Gastrocnemius medialis (tissue), 4 donors: Measurements from ENCODE around the gene TEK. TPM values are rescaled to one million over a fixed set of nuclear protein-coding genes. Genes with fewer than 3 reads are reported as not detected.

Experiments used
- ATAC-seq, 2 donors: fragments of 150-250 bp; one replicate each; pipeline ENCODE4 v1.9.1; 2016
- DNase-seq, 2 donors: peaks; one replicate each; pipeline ENCODE4 v3.0.0-alpha.2; 2019
- H3K27ac ChIP-seq, 4 donors: fragments of 200-600 bp; sonication (generic); 1 replicate in 1 of 4; 2 replicates in 3 of 4; pipeline ENCODE4 v1.5.1; 2016 to 2018; ENCODE audit warnings: mild to moderate bottlenecking in 2 of 4, moderate library complexity in 1 of 4
- H3K27me3 ChIP-seq, 3 donors: fragments of 200-600 bp; sonication (generic) in 2 of 3; 1 replicate in 1 of 3; 2 replicates in 2 of 3; pipeline versions ENCODE4 v1.5.1 to v1.6.0; 2016 to 2019; ENCODE audit warnings: mild to moderate bottlenecking in 1 of 3, moderate library complexity in 1 of 3
- H3K36me3 ChIP-seq, 2 donors: fragments of 200-600 bp; sonication (generic) in 1 of 2; one replicate each; pipeline ENCODE4 v1.5.1; 2017 to 2018
- H3K4me1 ChIP-seq, 2 donors: fragments of 200-600 bp; sonication (generic) in 1 of 2; one replicate each; pipeline ENCODE4 v1.5.1; 2016 to 2017; ENCODE audit warnings: mild to moderate bottlenecking in 2 of 2
- H3K4me3 ChIP-seq, 4 donors: fragments of 200-600 bp; sonication (generic) in 3 of 4; 1 replicate in 1 of 4; 2 replicates in 3 of 4; pipeline ENCODE4 v1.5.1; 2016 to 2019; ENCODE audit warnings: mild to moderate bottlenecking in 2 of 4
- H3K9me3 ChIP-seq, 3 donors: fragments of 200-600 bp; sonication (generic) in 2 of 3; 1 replicate in 1 of 3; 2 replicates in 2 of 3; pipeline ENCODE4 v1.5.1; 2016 to 2019
- CTCF ChIP-seq, 5 experiments: fragments of 450-650 bp in 3 of 5; fragments of 200-600 bp in 2 of 5; sonication (generic) in 2 of 5; IDR thresholded peaks in 4 of 5; conservative IDR thresholded peaks in 1 of 5; 1 replicate in 4 of 5; 2 replicates in 1 of 5; pipeline ENCODE4 v1.5.1; 2016 to 2019; ENCODE audit warnings: antibody characterized with exemption in 5 of 5, mild to moderate bottlenecking in 3 of 5, moderate library complexity in 3 of 5
- POLR2A ChIP-seq, 2 donors: fragments of 450-650 bp; IDR thresholded peaks; one replicate each; pipeline ENCODE4 v1.6.1; 2017; ENCODE audit warnings: antibody characterized with exemption in 2 of 2, mild to moderate bottlenecking in 2 of 2, moderate library complexity in 2 of 2
- in situ Hi-C, 4 donors: fragments of 200-750 bp; cut with MboI; loops; one replicate each; pipeline versions ENCODE4 v1.15.0 to v1.8.0; 2017; ENCODE audit warnings: low sequenced_read_pairs in 4 of 4
- intact Hi-C: fragments of 100-400 bp; cut with DNase I; formaldehyde crosslinking; loops from one replicate; pipeline ENCODE4 v1.15.1; 2023; ENCODE audit warnings: low total_unique reads
- total RNA-seq, 4 donors: library from RNA; depleted of rRNA; stranded (reverse); fragments of >200 nt; gene quantifications; one replicate each; pipeline versions ENCODE4 v1.1.0 to v1.2.3, GENCODE V29; 2016

Gene TEK
- total RNA-seq, 4 donors from 2014 or later, result 8.1 to 9.0 (median 8.4) TPM

- intact Hi-C loops, result no loop called here
- no peak for TF ChIP-seq POLR2A (IDR thresholded peaks at IDR 0.05)
- TF ChIP-seq CTCF (IDR thresholded peaks at IDR 0.05 in 4 of 5, conservative IDR thresholded peaks at IDR 0.05 in 1 of 5), result no peak
- in situ Hi-C loops, result loop anchor here in 1 of 4 donors (10.0 kb wide), 1 partner anchor 170 kb away; no protein-coding TSS in a partner anchor
- ATAC-seq, result no peak
- no peak overlapping the region for H3K4me3 ChIP-seq
- H3K27me3 ChIP-seq, result no peaks in the 10 kb centered on the region
- no peak overlapping the region for H3K27ac ChIP-seq
- no peaks in the 10 kb centered on the region for H3K9me3 ChIP-seq
- no peaks in the 10 kb centered on the region for H3K36me3 ChIP-seq
- H3K4me1 ChIP-seq, result peaks cover 0 to 5% of the 10 kb centered on the region in 2 donors
- DNase-seq, result no peak
These were observed 95.6 kb downstream of the TEK start for GRCh38 chr9:27204578-27204977.

GRCh38 chr9:27205198-27205597 is 96.2 kb downstream of the TEK start:
- Histone ChIP-seq H3K4me3 (no peak overlapping the region), H3K9me3 (no peaks in the 10 kb centered on the region), H3K27me3 (no peaks in the 10 kb centered on the region), H3K27ac (no peak overlapping the region), H3K36me3 (no peaks in the 10 kb centered on the region), H3K4me1 (peaks cover 0 to 2% of the 10 kb centered on the region in 2 donors)
- in situ Hi-C loops (loop anchor here in 1 of 4 donors (10.0 kb wide), 1 partner anchor 170 kb away; no protein-coding TSS in a partner anchor), intact Hi-C loops (no loop called here)
- TF ChIP-seq POLR2A (IDR thresholded peaks at IDR 0.05) (no peak), CTCF (IDR thresholded peaks at IDR 0.05 in 4 of 5, conservative IDR thresholded peaks at IDR 0.05 in 1 of 5) (no peak)
- ATAC-seq (no peak), DNase-seq (no peak)

- TF ChIP-seq CTCF (IDR thresholded peaks at IDR 0.05 in 4 of 5, conservative IDR thresholded peaks at IDR 0.05 in 1 of 5), result no peak
- in situ Hi-C loops, result loop anchor here in 1 of 4 donors (10.0 kb wide), 1 partner anchor 171 kb away; no protein-coding TSS in a partner anchor
- DNase-seq (no peak), ATAC-seq (no peak)
- no peak overlapping the region for H3K27ac ChIP-seq
- H3K4me3 ChIP-seq, result no peak overlapping the region
- intact Hi-C loops, result no loop called here
- H3K27me3 ChIP-seq, result no peaks in the 10 kb centered on the region
- H3K9me3 ChIP-seq, result no peaks in the 10 kb centered on the region
- no peaks in the 10 kb centered on the region for H3K36me3 ChIP-seq
- H3K4me1 ChIP-seq, result no peaks in the 10 kb centered on the region
These were observed 97.0 kb downstream of the TEK start for GRCh38 chr9:27206041-27206440.

GRCh38 chr9:27209034-27209433 is 100.0 kb downstream of the TEK start:
- no peak overlapping the region for H3K4me3 ChIP-seq
- H3K27ac ChIP-seq, result no peak overlapping the region
- H3K9me3 ChIP-seq, result no peaks in the 10 kb centered on the region
- H3K27me3 ChIP-seq, result no peaks in the 10 kb centered on the region
- in situ Hi-C loops, result loop anchor here in 1 of 4 donors (10.0 kb wide), 1 partner anchor 174 kb away; no protein-coding TSS in a partner anchor
- no peak for TF ChIP-seq POLR2A (IDR thresholded peaks at IDR 0.05)
- TF ChIP-seq CTCF (IDR thresholded peaks at IDR 0.05 in 4 of 5, conservative IDR thresholded peaks at IDR 0.05 in 1 of 5), result no peak
- DNase-seq (no peak), ATAC-seq (no peak)
- H3K4me1 ChIP-seq, result no peaks in the 10 kb centered on the region
- H3K36me3 ChIP-seq, result no peaks in the 10 kb centered on the region
- intact Hi-C loops, result no loop called here

- H3K27me3 ChIP-seq, result no peaks in the 10 kb centered on the region
- in situ Hi-C loops, result no loop called here
- no peak overlapping the region for H3K4me3 ChIP-seq
- H3K27ac ChIP-seq, result no peak overlapping the region
- no peaks in the 10 kb centered on the region for H3K4me1 ChIP-seq
- TF ChIP-seq POLR2A (IDR thresholded peaks at IDR 0.05) (no peak), CTCF (IDR thresholded peaks at IDR 0.05 in 4 of 5, conservative IDR thresholded peaks at IDR 0.05 in 1 of 5) (no peak)
- no peaks in the 10 kb centered on the region for H3K9me3 ChIP-seq
- ATAC-seq, result no peak
- intact Hi-C loops, result no loop called here
- H3K36me3 ChIP-seq, result no peaks in the 10 kb centered on the region
- DNase-seq, result no peak
These were observed 101.6 kb downstream of the TEK start for GRCh38 chr9:27210588-27210987.
